WTC11 (cell line): Measurements from ENCODE around the gene TRIB2. TPM values are rescaled to one million over a fixed set of nuclear protein-coding genes. Genes with fewer than 3 reads are reported as not detected.

ENCODE experiments used
- ATAC-seq: fragments of 200-7000 bp; cut with Tn5 transposase; 2 replicates; pipeline ENCODE4 v1.10.0; 2021; ENCODE audit warnings: mild to moderate bottlenecking, moderate library complexity
- CTCF ChIA-PET: fragments of 300-600 bp; sonication (Branson Sonifier 250); formaldehyde crosslinking; loops from one replicate; lab custom pipeline; 2021; ENCODE audit warnings: antibody characterized with exemption; lab: Charles Lee
- POLR2A ChIA-PET: fragments of 350-600 bp; sonication (Branson Sonifier 250); formaldehyde crosslinking; loops from one replicate; lab custom pipeline; 2021; ENCODE audit warnings: antibody characterized with exemption; lab: Charles Lee
- DNase-seq: peaks from one replicate; pipeline ENCODE4 v3.0.0; 2021; ENCODE audit warnings: low spot score
- H3K27ac Mint-ChIP-seq: 2 replicates; pipeline ENCODE4 v1.8.0; 2021; ENCODE audit warnings: mixed read lengths
- H3K27me3 Mint-ChIP-seq: 2 replicates; pipeline ENCODE4 v1.8.0; 2021; ENCODE audit warnings: low read depth, mild to moderate bottlenecking, moderate library complexity, mixed read lengths
- H3K36me3 Mint-ChIP-seq: 2 replicates; pipeline ENCODE4 v1.8.0; 2021; ENCODE audit warnings: mixed read lengths
- H3K4me1 Mint-ChIP-seq: 2 replicates; pipeline ENCODE4 v1.8.0; 2022; ENCODE audit warnings: mixed read lengths
- H3K4me3 Mint-ChIP-seq: 2 replicates; pipeline ENCODE4 v1.8.0; 2021; ENCODE audit warnings: mild to moderate bottlenecking, moderate library complexity, mixed read lengths
- H3K9me3 Mint-ChIP-seq: 2 replicates; pipeline ENCODE4 v1.8.0; 2021; ENCODE audit warnings: mixed read lengths
- ARID4B ChIP-seq: sonication (generic); formaldehyde crosslinking; IDR thresholded peaks from 2 replicates; pipeline ENCODE4 v1.8.0; 2023; ENCODE audit warnings: missing genetic modification reagents, mild to moderate bottlenecking, borderline replicate concordance
- CREB1 ChIP-seq: sonication (generic); formaldehyde crosslinking; IDR thresholded peaks from 2 replicates; pipeline ENCODE4 v1.8.0; 2023; ENCODE audit warnings: mild to moderate bottlenecking, missing genetic modification reagents
- E2F1 ChIP-seq: sonication (generic); formaldehyde crosslinking; IDR thresholded peaks from 2 replicates; pipeline ENCODE4 v1.8.0; 2022; ENCODE audit warnings: mild to moderate bottlenecking, missing genetic modification reagents
- E2F5 ChIP-seq: sonication (generic); formaldehyde crosslinking; IDR thresholded peaks from 2 replicates; pipeline ENCODE4 v1.8.1; 2022; ENCODE audit warnings: mild to moderate bottlenecking, moderate library complexity, missing genetic modification reagents
- ELF4 ChIP-seq: sonication (generic); formaldehyde crosslinking; IDR thresholded peaks from 2 replicates; pipeline ENCODE4 v1.8.1; 2022; ENCODE audit warnings: low read depth, mild to moderate bottlenecking, moderate library complexity, missing genetic modification reagents
- ESRRA ChIP-seq: sonication (generic); formaldehyde crosslinking; IDR thresholded peaks from 2 replicates; pipeline ENCODE4 v1.8.1; 2022; ENCODE audit warnings: mild to moderate bottlenecking, missing genetic modification reagents, borderline replicate concordance
- GABPB1 ChIP-seq: sonication (generic); formaldehyde crosslinking; IDR thresholded peaks from 2 replicates; pipeline ENCODE4 v1.8.1; 2023; ENCODE audit warnings: mild to moderate bottlenecking, missing genetic modification reagents
- MAX ChIP-seq: sonication (generic); formaldehyde crosslinking; IDR thresholded peaks from 2 replicates; pipeline ENCODE4 v1.8.0; 2022; ENCODE audit warnings: mild to moderate bottlenecking, missing genetic modification reagents
- PRDM15 ChIP-seq: sonication (generic); formaldehyde crosslinking; IDR thresholded peaks from 2 replicates; pipeline ENCODE4 v1.8.0; 2022; ENCODE audit warnings: missing genetic modification reagents
- RELA ChIP-seq: sonication (generic); formaldehyde crosslinking; IDR thresholded peaks from 2 replicates; pipeline ENCODE4 v1.8.1; 2022; ENCODE audit warnings: missing genetic modification reagents, mild to moderate bottlenecking, borderline replicate concordance
- SOX15 ChIP-seq: fragments of 250-450 bp; sonication (Bioruptor Pico); IDR thresholded peaks from 2 replicates; pipeline ENCODE4 v1.9.0; 2021; ENCODE audit warnings: mild to moderate bottlenecking
- USF1 ChIP-seq: sonication (generic); formaldehyde crosslinking; IDR thresholded peaks from 2 replicates; pipeline ENCODE4 v1.8.0; 2022; ENCODE audit warnings: mild to moderate bottlenecking, missing genetic modification reagents
- ZBTB43 ChIP-seq: sonication (generic); formaldehyde crosslinking; IDR thresholded peaks from 2 replicates; pipeline ENCODE4 v1.8.1; 2023; ENCODE audit warnings: mild to moderate bottlenecking, missing genetic modification reagents
- ZMAT4 ChIP-seq: fragments of 250-450 bp; sonication (Bioruptor Pico); IDR thresholded peaks from 2 replicates; pipeline ENCODE4 v1.9.0; 2021; ENCODE audit warnings: mild to moderate bottlenecking
- ZNF121 ChIP-seq: sonication (generic); formaldehyde crosslinking; IDR thresholded peaks from 2 replicates; pipeline ENCODE4 v1.8.0; 2023; ENCODE audit warnings: missing genetic modification reagents
- ZNF219 ChIP-seq: sonication (generic); formaldehyde crosslinking; IDR thresholded peaks from 2 replicates; pipeline ENCODE4 v1.8.0; 2023; ENCODE audit warnings: missing genetic modification reagents, mild to moderate bottlenecking, borderline replicate concordance
- ZNF232 ChIP-seq: sonication (generic); formaldehyde crosslinking; IDR thresholded peaks from 2 replicates; pipeline ENCODE4 v1.8.0; 2022; ENCODE audit warnings: mild to moderate bottlenecking, missing genetic modification reagents
- ZNF423 ChIP-seq: fragments of 250-450 bp; sonication (Bioruptor Pico); IDR thresholded peaks from 2 replicates; pipeline ENCODE4 v2.1.2; 2022; ENCODE audit warnings: mild to moderate bottlenecking, moderate library complexity
- ZNF671 ChIP-seq: fragments of 250-450 bp; sonication (Bioruptor Pico); IDR thresholded peaks from 2 replicates; pipeline ENCODE4 v1.8.0; 2021; ENCODE audit warnings: mild to moderate bottlenecking
- total RNA-seq: library from RNA; stranded (reverse); gene quantifications from 3 replicates; pipeline ENCODE4 v1.2.3, GENCODE V29; 2021

Gene TRIB2
- total RNA-seq, 1 experiment from 2014 or later = 89.3 TPM

GRCh38 chr2:12672711-12673315, 43.9 kb upstream of the TRIB2 start:
- no peaks in the 10 kb centered on the region for H3K36me3 Mint-ChIP-seq
- H3K9me3 Mint-ChIP-seq = peaks cover 1% of the 10 kb centered on the region; the same call in 1 of the 2 replicates
- no peaks in the 10 kb centered on the region for H3K27me3 Mint-ChIP-seq
- H3K4me1 Mint-ChIP-seq = 0 out of 2 replicates have a peak, but pooled peaks cover 3% of the 10 kb centered on the region
- DNase-seq (no peak), ATAC-seq (no peak)
- no peak for TF ChIP-seq ZNF671 (CRISPR knock-in tag)
- no peak for TF ChIP-seq ESRRA
- no peak for TF ChIP-seq RELA (CRISPR knock-in tag)
- no peak for TF ChIP-seq ZNF232 (CRISPR knock-in tag)
- no peak for TF ChIP-seq ELF4 (CRISPR knock-in tag)
- no peak for TF ChIP-seq E2F1
- TF ChIP-seq ARID4B (CRISPR knock-in tag) = no peak
- TF ChIP-seq MAX (CRISPR knock-in tag) = no peak
- no peak for TF ChIP-seq SOX15
- TF ChIP-seq ZNF219 (CRISPR knock-in tag) = no peak
- no peak for TF ChIP-seq GABPB1 (CRISPR knock-in tag)
- TF ChIP-seq ZMAT4 (CRISPR knock-in tag) = no peak
- no peak for TF ChIP-seq USF1 (CRISPR knock-in tag)
- TF ChIP-seq PRDM15 = no peak
- no peak for TF ChIP-seq ZNF423
- no peak for TF ChIP-seq CREB1 (CRISPR knock-in tag)
- no peak for TF ChIP-seq ZBTB43 (CRISPR knock-in tag)
- TF ChIP-seq ZNF121 (CRISPR knock-in tag) = no peak
- TF ChIP-seq E2F5 (CRISPR knock-in tag) = no peak
- no peak overlapping the region for H3K27ac Mint-ChIP-seq
- POLR2A ChIA-PET = no interaction called here
- H3K4me3 Mint-ChIP-seq = no peak overlapping the region
- CTCF ChIA-PET = no interaction called here
